ENCODE results near the gene HOXD3.

The HOXD3 gene

GRCh38 chr2:176123411-176124109 is 33.5 kb upstream of the HOXD3 start:
- Histone ChIP-seq H3K9ac (ENCODE audit: low read depth, low read length) (no peak overlapping the region), H3K4me2 (ENCODE audit: low read length) (peak overlapping the region; percentile 90), H3K36me3 (ENCODE audit: insufficient read depth, low read length) (no peaks in the 10 kb centered on the region), H3K4me1 (ENCODE audit: control insufficient read depth, insufficient read depth, low read length) (peaks cover 9% of the 10 kb centered on the region), H3K9me3 (replicated peaks; ENCODE audit: low read length) (no peaks in the 10 kb centered on the region), H3K4me3 (ENCODE audit: low read length) (peak overlapping the region; percentile 78), H3K27me3 (ENCODE audit: control insufficient read depth, insufficient read depth, low read length) (peaks cover 89% of the 10 kb centered on the region)

- Histone ChIP-seq H3K4me2 (ENCODE audit: low read length) (no peak overlapping the region), H3K4me3 (ENCODE audit: low read length) (no peak overlapping the region), H3K9ac (ENCODE audit: low read depth, low read length) (no peak overlapping the region), H3K27me3 (ENCODE audit: control insufficient read depth, insufficient read depth, low read length) (peaks cover 83% of the 10 kb centered on the region), H3K36me3 (ENCODE audit: insufficient read depth, low read length) (no peaks in the 10 kb centered on the region), H3K9me3 (replicated peaks; ENCODE audit: low read length) (no peaks in the 10 kb centered on the region), H3K4me1 (ENCODE audit: control insufficient read depth, insufficient read depth, low read length) (peaks cover 9% of the 10 kb centered on the region)
Measured at GRCh38 chr2:176124110-176124946, 32.8 kb upstream of the HOXD3 start.

GRCh38 chr2:176124947-176125771 is 31.9 kb upstream of the HOXD3 start:
- Histone ChIP-seq H3K9ac (ENCODE audit: low read depth, low read length) (no peak overlapping the region), H3K27me3 (ENCODE audit: control insufficient read depth, insufficient read depth, low read length) (peaks cover 75% of the 10 kb centered on the region), H3K9me3 (replicated peaks; ENCODE audit: low read length) (no peaks in the 10 kb centered on the region), H3K4me1 (ENCODE audit: control insufficient read depth, insufficient read depth, low read length) (peaks cover 9% of the 10 kb centered on the region), H3K4me3 (ENCODE audit: low read length) (no peak overlapping the region), H3K36me3 (ENCODE audit: insufficient read depth, low read length) (no peaks in the 10 kb centered on the region), H3K4me2 (ENCODE audit: low read length) (no peak overlapping the region)

- Histone ChIP-seq H3K36me3 (ENCODE audit: insufficient read depth, low read length) (no peaks in the 10 kb centered on the region), H3K9me3 (replicated peaks; ENCODE audit: low read length) (no peaks in the 10 kb centered on the region), H3K4me1 (ENCODE audit: control insufficient read depth, insufficient read depth, low read length) (peaks cover 9% of the 10 kb centered on the region), H3K9ac (ENCODE audit: low read depth, low read length) (no peak overlapping the region), H3K27me3 (ENCODE audit: control insufficient read depth, insufficient read depth, low read length) (peaks cover 70% of the 10 kb centered on the region), H3K4me3 (ENCODE audit: low read length) (no peak overlapping the region), H3K4me2 (ENCODE audit: low read length) (no peak overlapping the region)
Measured at GRCh38 chr2:176125772-176126054, 31.4 kb upstream of the HOXD3 start.

- H3K27me3 ChIP-seq (ENCODE audit: control insufficient read depth, insufficient read depth, low read length), result peaks cover 59% of the 10 kb centered on the region
- H3K36me3 ChIP-seq (ENCODE audit: insufficient read depth, low read length), result no peaks in the 10 kb centered on the region
- H3K9ac ChIP-seq (ENCODE audit: low read depth, low read length), result peak overlapping the region; percentile 36
- no peak overlapping the region for H3K4me3 ChIP-seq (ENCODE audit: low read length)
- no peaks in the 10 kb centered on the region for H3K9me3 ChIP-seq (replicated peaks; ENCODE audit: low read length)
- peak overlapping the region; percentile 64 for H3K4me2 ChIP-seq (ENCODE audit: low read length)
- peaks cover 6% of the 10 kb centered on the region for H3K4me1 ChIP-seq (ENCODE audit: control insufficient read depth, insufficient read depth, low read length)
Measured at GRCh38 chr2:176126929-176127773, 30.0 kb upstream of the HOXD3 start.

- H3K9me3 ChIP-seq (replicated peaks; ENCODE audit: low read length), result no peaks in the 10 kb centered on the region
- H3K4me3 ChIP-seq (ENCODE audit: low read length), result no peak overlapping the region
- H3K36me3 ChIP-seq (ENCODE audit: insufficient read depth, low read length), result no peaks in the 10 kb centered on the region
- H3K9ac ChIP-seq (ENCODE audit: low read depth, low read length), result no peak overlapping the region
- H3K4me1 ChIP-seq (ENCODE audit: control insufficient read depth, insufficient read depth, low read length), result peaks cover 2% of the 10 kb centered on the region
- H3K27me3 ChIP-seq (ENCODE audit: control insufficient read depth, insufficient read depth, low read length), result peaks cover 53% of the 10 kb centered on the region
- H3K4me2 ChIP-seq (ENCODE audit: low read length), result no peak overlapping the region
Measured at GRCh38 chr2:176127774-176128072, 29.4 kb upstream of the HOXD3 start.

- H3K9me3 ChIP-seq (replicated peaks; ENCODE audit: low read length), result no peaks in the 10 kb centered on the region
- H3K4me3 ChIP-seq (ENCODE audit: low read length), result peak overlapping the region; percentile 65
- no peaks in the 10 kb centered on the region for H3K36me3 ChIP-seq (ENCODE audit: insufficient read depth, low read length)
- H3K9ac ChIP-seq (ENCODE audit: low read depth, low read length), result peak overlapping the region; percentile 44
- peak overlapping the region; percentile 78 for H3K4me2 ChIP-seq (ENCODE audit: low read length)
- peaks cover 46% of the 10 kb centered on the region for H3K27me3 ChIP-seq (ENCODE audit: control insufficient read depth, insufficient read depth, low read length)
- H3K4me1 ChIP-seq (ENCODE audit: control insufficient read depth, insufficient read depth, low read length), result no peaks in the 10 kb centered on the region
Measured at GRCh38 chr2:176128172-176128981, 28.7 kb upstream of the HOXD3 start.

- H3K4me2 ChIP-seq (ENCODE audit: low read length), result peak within 1 kb of the TSS; percentile 78
- no peaks in the 10 kb centered on the region for H3K9me3 ChIP-seq (replicated peaks; ENCODE audit: low read length)
- H3K4me1 ChIP-seq (ENCODE audit: control insufficient read depth, insufficient read depth, low read length), result no peaks in the 10 kb centered on the region
- no peaks in the 10 kb centered on the region for H3K36me3 ChIP-seq (ENCODE audit: insufficient read depth, low read length)
- peaks cover 38% of the 10 kb centered on the region for H3K27me3 ChIP-seq (ENCODE audit: control insufficient read depth, insufficient read depth, low read length)
- peak within 1 kb of the TSS; percentile 65 for H3K4me3 ChIP-seq (ENCODE audit: low read length)
- peak within 1 kb of the TSS; percentile 47 for H3K9ac ChIP-seq (ENCODE audit: low read depth, low read length)
Measured at GRCh38 chr2:176128982-176129796, 27.9 kb upstream of the HOXD3 start, which contains the start of gene HOXD8. HOXD8 (plus strand) TSS chr2:176129705; CDS start chr2:176130367, 662 bp downstream.

- H3K27me3 ChIP-seq (ENCODE audit: control insufficient read depth, insufficient read depth, low read length), result peaks cover 32% of the 10 kb centered on the region
- peak overlapping the region; percentile 78 for H3K4me2 ChIP-seq (ENCODE audit: low read length)
- H3K9ac ChIP-seq (ENCODE audit: low read depth, low read length), result peak overlapping the region; percentile 47
- H3K9me3 ChIP-seq (replicated peaks; ENCODE audit: low read length), result no peaks in the 10 kb centered on the region
- no peaks in the 10 kb centered on the region for H3K4me1 ChIP-seq (ENCODE audit: control insufficient read depth, insufficient read depth, low read length)
- peak overlapping the region; percentile 65 for H3K4me3 ChIP-seq (ENCODE audit: low read length)
- no peaks in the 10 kb centered on the region for H3K36me3 ChIP-seq (ENCODE audit: insufficient read depth, low read length)
Measured at GRCh38 chr2:176129813-176130146, 27.3 kb upstream of the HOXD3 start.

All from skeletal muscle satellite cell (primary cell).